Stimulated activated CD8-positive, alpha-beta memory T cell treated with anti-CD3 and anti-CD28 coated beads, Interleukin-12 subunit alpha, Interleukin-12 subunit beta, amount 100 ng/mL, for 4 hours (primary cell): ENCODE data around the gene SMIM28.

Experiments
- DNase-seq: peaks from one replicate; pipeline ENCODE4 v3.0.0-alpha.2; 2020; ENCODE audit warnings: low read depth

The SMIM28 gene

DNA sequence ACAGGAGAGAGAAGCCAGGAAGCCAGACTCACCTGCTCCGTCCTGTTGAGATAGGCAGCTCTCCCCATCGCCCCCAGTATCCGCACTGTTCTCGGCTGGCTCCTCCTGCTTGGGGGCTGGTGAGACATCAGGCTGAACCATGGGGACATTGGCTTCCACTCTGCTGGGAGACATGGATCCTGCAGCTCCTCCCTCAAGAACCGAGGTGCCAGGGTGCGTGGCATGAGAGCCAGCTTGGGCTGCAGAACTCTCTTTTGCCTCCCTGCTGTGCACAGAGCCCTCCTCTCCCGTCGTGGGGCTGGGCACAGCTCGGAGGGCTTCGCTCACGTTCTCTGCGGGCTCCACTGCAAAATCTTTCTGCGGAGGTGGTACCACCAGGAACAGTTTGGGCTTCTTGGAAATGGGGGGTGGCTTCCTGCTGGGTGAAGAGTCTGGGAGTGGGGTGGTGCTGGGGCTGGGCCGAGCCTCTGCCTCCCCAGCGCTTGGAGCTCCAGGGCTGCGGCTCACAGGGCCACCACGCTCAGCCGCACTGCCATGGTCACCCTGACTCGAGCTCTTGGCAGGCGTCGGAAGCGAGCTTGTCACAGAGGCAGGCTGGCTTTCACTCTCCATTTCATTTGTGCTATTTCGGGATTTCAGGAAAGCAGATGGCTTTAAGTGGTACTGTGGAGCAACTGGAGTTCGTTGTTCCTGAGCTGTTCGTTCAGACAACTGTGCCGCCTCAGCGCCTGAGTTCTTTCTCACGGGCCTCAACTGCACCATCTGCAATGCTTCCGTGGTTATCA, 52.8 kb downstream of the SMIM28 start:
- no peak for DNase-seq

DNA sequence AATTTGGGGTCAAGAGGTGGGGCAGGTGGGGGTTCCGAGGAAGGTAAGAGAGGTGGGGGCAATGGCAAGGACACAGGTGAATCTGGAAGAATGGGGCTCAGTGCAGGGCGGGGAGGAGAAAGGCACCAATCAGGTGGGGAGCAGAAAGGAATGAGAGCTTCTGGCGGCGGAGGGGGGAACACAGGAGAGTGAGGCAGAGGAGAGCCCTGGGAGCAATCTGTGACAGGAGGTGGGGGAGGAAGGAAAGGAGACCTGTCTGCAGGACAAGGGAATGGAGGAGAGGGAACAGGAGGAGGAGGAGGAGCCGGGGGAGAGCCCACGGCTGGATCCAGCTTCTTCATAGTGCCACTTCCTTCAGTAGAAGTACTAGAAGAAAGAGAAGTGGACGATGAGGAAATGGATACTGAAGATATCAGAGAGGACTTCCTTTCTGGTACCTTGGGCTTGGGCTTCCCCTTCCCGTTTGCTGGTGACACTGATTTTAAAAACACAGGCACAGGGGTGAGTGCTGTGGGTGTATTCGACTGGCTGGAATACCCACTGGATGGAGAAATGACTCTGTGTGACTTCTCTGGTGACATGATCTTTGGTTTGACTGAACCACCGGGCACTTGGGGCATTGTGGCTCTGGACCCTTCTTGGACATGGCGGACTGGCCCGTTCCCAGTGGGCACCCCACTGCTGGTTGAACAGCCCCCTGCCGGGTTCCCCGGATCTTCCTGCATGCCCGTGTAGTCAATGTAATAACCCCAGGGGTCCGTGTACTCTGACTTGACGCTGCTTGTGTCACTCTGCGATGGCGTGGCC, 53.8 kb downstream of the SMIM28 start:
- DNase-seq: no peak

DNA sequence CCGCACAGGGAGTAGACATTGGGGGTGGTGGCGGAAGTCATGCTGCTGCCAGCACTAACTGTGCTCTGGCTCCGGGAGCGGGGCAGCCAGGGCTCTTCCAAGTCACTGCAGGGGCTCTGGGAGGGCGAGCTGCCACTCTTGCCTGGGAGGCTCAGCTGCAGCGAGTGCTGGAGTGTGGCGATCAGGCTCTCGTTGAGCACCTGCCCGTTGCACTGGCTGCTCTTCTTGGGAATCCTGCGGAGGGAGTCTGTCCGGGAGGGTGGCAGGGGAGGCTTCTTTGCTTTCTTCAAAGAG, 54.3 kb downstream of the SMIM28 start:
- DNase-seq: no peak
